ENCODE measurements around the gene GZMM. TPM values are rescaled to one million over a fixed set of nuclear protein-coding genes. Genes with fewer than 3 reads are reported as not detected.
A peak's percentile ranks its signal among the peaks of the same experiment; 100 is the strongest.

GZMM gene
- total RNA-seq, 2 experiments from 2014 or later, result 41.6 to 46.3 TPM

GRCh38 chr19:525029-525428 is 18.8 kb upstream of the GZMM start:
- ATAC-seq (ENCODE audit: poor library complexity) (no peak), DNase-seq (no peak)
- ChIA-PET POLR2A (no interaction called here), CTCF (interaction anchor here (2.2 kb wide), 1 partner anchor 14 kb away, joined by 6 read pairs; no protein-coding TSS in a partner anchor)
- peaks cover 4% of the 10 kb centered on the region for H3K4me1 Mint-ChIP-seq (ENCODE audit: low read depth)
- no peaks in the 10 kb centered on the region for H3K36me3 ChIP-seq (ENCODE audit: insufficient read depth, low read length)
- peaks cover 8% of the 10 kb centered on the region for H3K4me1 ChIP-seq (ENCODE audit: insufficient read depth, low read length)
- H3K4me3 ChIP-seq (ENCODE audit: low read length), result no peak overlapping the region
- no peaks in the 10 kb centered on the region for H3K9me3 Mint-ChIP-seq
- peaks cover 0 to 5% of the 10 kb centered on the region in 2 experiments for H3K27me3 ChIP-seq (ENCODE audit: control insufficient read depth in 1 of 2, insufficient read depth in 2 of 2, low read length in 2 of 2)
- H3K27ac ChIP-seq (ENCODE audit: low read depth in 1 of 2, low read length in 2 of 2), result no peak overlapping the region
- H3K9me3 ChIP-seq (ENCODE audit: control insufficient read depth in 1 of 2, insufficient read depth in 1 of 2, low read length in 2 of 2), result peaks cover 0 to 5% of the 10 kb centered on the region in 2 experiments
- intact Hi-C loops (cut with DNase I, micrococcal nuclease), result no loop called here
- no peak overlapping the region for H3K27ac Mint-ChIP-seq
- no peak for TF ChIP-seq CTCF (IDR thresholded peaks at IDR 0.05)
- no peaks in the 10 kb centered on the region for H3K36me3 Mint-ChIP-seq (ENCODE audit: low read depth)
- no peak overlapping the region for H3K4me3 Mint-ChIP-seq
- H3K27me3 Mint-ChIP-seq, result no peaks in the 10 kb centered on the region

- H3K27ac Mint-ChIP-seq, result no peak overlapping the region
- Histone ChIP-seq H3K27me3 (ENCODE audit: control insufficient read depth in 1 of 2, insufficient read depth in 2 of 2, low read length in 2 of 2) (peaks cover 0 to 5% of the 10 kb centered on the region in 2 experiments), H3K4me3 (ENCODE audit: low read length) (no peak overlapping the region), H3K4me1 (ENCODE audit: insufficient read depth, low read length) (peaks cover 15% of the 10 kb centered on the region), H3K36me3 (ENCODE audit: insufficient read depth, low read length) (no peaks in the 10 kb centered on the region), H3K9me3 (ENCODE audit: control insufficient read depth in 1 of 2, insufficient read depth in 1 of 2, low read length in 2 of 2) (peaks cover 0 to 5% of the 10 kb centered on the region in 2 experiments), H3K27ac (ENCODE audit: low read depth in 1 of 2, low read length in 2 of 2) (no peak overlapping the region)
- ChIA-PET POLR2A (no interaction called here), CTCF (interaction anchor here (0.8 to 2.2 kb wide), 2 partner anchors 15 kb away, joined by 3 to 6 read pairs; no protein-coding TSS in a partner anchor)
- TF ChIP-seq CTCF (IDR thresholded peaks at IDR 0.05), result no peak
- ATAC-seq (ENCODE audit: poor library complexity) (no peak), DNase-seq (no peak)
- intact Hi-C loops (cut with DNase I, micrococcal nuclease), result no loop called here
- no peaks in the 10 kb centered on the region for H3K9me3 Mint-ChIP-seq
- no peaks in the 10 kb centered on the region for H3K36me3 Mint-ChIP-seq (ENCODE audit: low read depth)
- no peaks in the 10 kb centered on the region for H3K27me3 Mint-ChIP-seq
- no peak overlapping the region for H3K4me3 Mint-ChIP-seq
- H3K4me1 Mint-ChIP-seq (ENCODE audit: low read depth), result peaks cover 4% of the 10 kb centered on the region
These were observed 17.9 kb upstream of the GZMM start for GRCh38 chr19:525857-526419.

GRCh38 chr19:530134-531008 is 13.5 kb upstream of the GZMM start:
- ATAC-seq (ENCODE audit: poor library complexity) (no peak), DNase-seq (peak in 1 of 14 experiments; percentile 46)
- no peak for TF ChIP-seq CTCF (IDR thresholded peaks at IDR 0.05)
- H3K27ac Mint-ChIP-seq, result peak overlapping the region; percentile 61
- ChIA-PET POLR2A (interaction anchor here (0.7 to 6.0 kb wide), 4 partner anchors 9 to 130 kb away, joined by 3 to 75 read pairs (median 6); no protein-coding TSS in a partner anchor), CTCF (interaction anchor here (1.3 to 4.2 kb wide), 4 partner anchors 11 to 24 kb away, joined by 3 to 58 read pairs (median 10); partner anchors contain the start of gene TPGS1)
- peaks cover 42% of the 10 kb centered on the region for H3K4me1 ChIP-seq (ENCODE audit: insufficient read depth, low read length)
- H3K36me3 Mint-ChIP-seq (ENCODE audit: low read depth), result peaks cover 8% of the 10 kb centered on the region
- H3K4me3 ChIP-seq (ENCODE audit: low read length), result peak overlapping the region; percentile 72
- H3K36me3 ChIP-seq (ENCODE audit: insufficient read depth, low read length), result peaks cover 3% of the 10 kb centered on the region
- peak overlapping the region; percentile 87 for H3K4me3 Mint-ChIP-seq
- intact Hi-C loops (cut with DNase I, micrococcal nuclease), result loop anchor here (1.0 to 2.0 kb wide), 6 partner anchors 11 to 132 kb away; partner anchors contain the start of genes BSG (in 1 of the 2), RNF126 (in 1 of the 2) and TPGS1 (in 1 of the 2)
- H3K27me3 ChIP-seq (ENCODE audit: control insufficient read depth in 1 of 2, insufficient read depth in 2 of 2, low read length in 2 of 2), result peaks cover 0 to 3% of the 10 kb centered on the region in 2 experiments
- peaks cover 12% of the 10 kb centered on the region for H3K4me1 Mint-ChIP-seq (ENCODE audit: low read depth)
- H3K9me3 ChIP-seq (ENCODE audit: control insufficient read depth in 1 of 2, insufficient read depth in 1 of 2, low read length in 2 of 2), result peaks cover 0 to 5% of the 10 kb centered on the region in 2 experiments
- H3K27ac ChIP-seq (ENCODE audit: low read depth in 1 of 2, low read length in 2 of 2), result peak overlapping the region; percentile 34 to 75
- no peaks in the 10 kb centered on the region for H3K9me3 Mint-ChIP-seq
- no peaks in the 10 kb centered on the region for H3K27me3 Mint-ChIP-seq

All from CD4-positive, alpha-beta T cell (primary cell).